Fibroblast of peridontal ligament (primary cell): ENCODE data around the gene MMP2.

Experiments used
- DNase-seq: peaks from one replicate; pipeline ENCODE4 v3.0.0-alpha.2; 2010; ENCODE audit errors: extremely low read depth

MMP2 gene

DNA sequence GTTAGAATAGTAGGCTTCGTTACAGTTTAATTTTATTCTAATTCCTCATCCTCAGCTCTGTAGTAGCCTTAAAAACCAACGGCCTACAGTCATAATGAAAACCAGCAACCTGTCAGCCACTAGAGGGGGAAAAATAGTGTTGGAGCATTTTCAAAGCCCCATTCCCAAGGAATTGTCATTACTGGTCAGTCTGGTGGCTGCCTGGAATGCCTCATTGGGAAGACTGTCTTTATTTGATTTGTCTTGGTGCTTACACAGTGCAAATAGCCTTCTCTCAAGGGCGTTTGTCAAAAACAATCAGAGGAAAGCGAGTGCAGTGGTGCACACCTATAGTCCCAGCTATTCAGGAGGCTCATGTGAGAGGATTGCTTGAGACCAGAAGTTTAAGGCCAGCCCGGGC, 34.6 kb downstream of the MMP2 start:
- no peak for DNase-seq

DNA sequence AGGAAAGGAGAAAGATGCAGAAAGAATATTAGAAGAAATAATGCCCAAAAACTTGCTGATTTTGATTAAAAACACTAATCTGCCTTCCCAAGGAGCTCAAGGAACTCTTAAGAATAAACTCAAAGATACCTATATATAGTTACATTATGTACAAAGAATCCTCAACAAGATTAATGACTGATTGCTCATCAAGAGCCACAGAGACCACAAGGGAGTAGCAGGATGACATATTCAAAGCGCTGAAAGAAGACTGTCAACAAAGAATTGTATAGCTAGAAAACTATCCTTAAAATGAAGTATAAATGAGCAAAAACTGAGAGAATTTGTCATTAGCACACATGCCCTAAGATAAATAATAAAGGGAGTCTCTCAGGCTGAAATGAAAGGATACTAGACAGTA, 36.1 kb downstream of the MMP2 start:
- DNase-seq, result no peak

GRCh38 chr16:55521792-55522191, 42.8 kb downstream of the MMP2 start:
- DNase-seq, result no peak

- peak; percentile 35 for DNase-seq
These were observed 47.4 kb downstream of the MMP2 start for GRCh38 chr16:55526441-55526840.

DNA sequence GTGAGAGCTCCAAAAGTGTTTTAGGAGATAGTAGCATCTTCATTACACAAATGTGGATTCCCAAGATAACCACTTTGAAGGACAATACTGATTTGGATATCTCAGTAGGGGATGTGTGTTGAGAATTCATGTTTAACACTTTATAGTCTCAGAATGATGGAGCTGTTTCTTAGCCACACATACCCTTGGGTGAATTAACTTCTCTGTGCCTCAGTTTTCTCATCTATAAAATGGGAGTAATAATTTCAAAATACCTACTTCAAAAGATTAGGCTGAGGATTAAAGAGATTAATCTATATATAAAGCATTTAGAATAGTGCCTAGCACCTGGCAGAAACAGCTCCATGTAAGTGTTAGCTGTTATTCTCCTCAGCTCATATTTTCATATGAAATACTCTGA, 48.9 kb downstream of the MMP2 start:
- no peak for DNase-seq

GRCh38 chr16:55529018-55529417, 50.0 kb downstream of the MMP2 start:
- no peak for DNase-seq

DNA sequence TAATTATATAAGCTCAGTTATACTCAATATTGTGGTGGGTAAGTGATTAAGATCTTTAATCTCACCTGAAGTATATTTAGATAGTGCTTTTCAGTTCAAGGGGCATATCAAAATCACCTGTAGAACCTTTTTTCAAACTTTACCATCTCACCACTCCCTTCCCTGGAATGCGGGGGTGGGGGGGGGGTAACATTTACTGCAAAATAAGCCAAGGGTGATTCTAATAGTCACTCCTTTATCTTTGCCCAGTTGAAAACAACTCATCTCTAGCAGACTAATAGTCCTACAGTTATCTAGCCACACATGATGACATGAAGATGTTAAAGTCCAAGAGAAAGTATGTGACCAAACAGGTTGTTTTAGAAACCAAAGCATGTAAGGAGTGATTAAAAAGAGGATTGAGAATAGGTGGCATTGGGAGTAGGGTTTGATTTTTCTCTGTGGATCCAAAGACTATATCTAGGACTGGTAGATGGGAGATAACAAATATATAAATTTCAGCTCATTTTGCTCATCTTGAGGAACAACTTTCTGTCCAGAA, 51.4 kb downstream of the MMP2 start:
- no peak for DNase-seq

DNA sequence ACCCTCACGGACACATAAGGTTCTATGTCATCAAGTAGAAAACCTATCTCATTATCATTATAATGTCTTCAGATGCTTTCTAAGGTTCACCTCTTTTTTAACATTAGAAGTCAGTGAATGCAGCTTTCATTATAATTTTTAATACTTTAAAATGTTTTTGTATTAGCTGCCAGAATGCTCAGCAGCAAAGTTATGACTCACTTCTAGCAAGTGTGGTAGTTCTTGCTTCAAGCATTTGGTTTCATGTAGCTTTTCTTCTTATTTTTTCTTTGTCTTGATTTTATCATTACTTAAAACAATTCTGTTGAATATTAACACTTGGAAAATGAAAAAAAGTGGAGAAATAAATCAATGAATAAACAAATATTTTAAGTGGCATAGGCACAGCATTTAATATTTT, 53.2 kb downstream of the MMP2 start:
- no peak for DNase-seq

- peak; percentile 25 for DNase-seq
These were observed 55.8 kb downstream of the MMP2 start for GRCh38 chr16:55534756-55535155.

GRCh38 chr16:55539049-55539448, 60.1 kb downstream of the MMP2 start:
- peak; percentile 48 for DNase-seq

DNA sequence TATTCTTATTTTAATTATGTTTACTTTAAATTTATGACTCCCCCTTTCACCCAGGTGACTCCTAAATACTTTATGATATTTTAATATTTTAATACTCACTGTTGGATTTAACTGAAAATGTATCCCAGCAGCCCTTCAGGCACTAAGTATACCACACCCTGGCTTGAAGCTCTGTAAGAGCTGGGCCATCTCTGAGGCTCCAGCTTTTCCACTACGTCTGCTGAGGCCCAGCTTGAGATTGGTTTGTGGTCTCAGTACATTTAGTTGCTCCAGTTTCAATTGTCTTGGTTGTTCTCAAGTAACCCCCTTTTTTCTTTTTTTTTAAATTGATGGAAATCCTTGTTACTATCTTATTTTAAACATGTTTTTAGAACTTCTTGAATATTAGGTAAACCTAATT, 60.5 kb downstream of the MMP2 start:
- DNase-seq, result no peak

DNA sequence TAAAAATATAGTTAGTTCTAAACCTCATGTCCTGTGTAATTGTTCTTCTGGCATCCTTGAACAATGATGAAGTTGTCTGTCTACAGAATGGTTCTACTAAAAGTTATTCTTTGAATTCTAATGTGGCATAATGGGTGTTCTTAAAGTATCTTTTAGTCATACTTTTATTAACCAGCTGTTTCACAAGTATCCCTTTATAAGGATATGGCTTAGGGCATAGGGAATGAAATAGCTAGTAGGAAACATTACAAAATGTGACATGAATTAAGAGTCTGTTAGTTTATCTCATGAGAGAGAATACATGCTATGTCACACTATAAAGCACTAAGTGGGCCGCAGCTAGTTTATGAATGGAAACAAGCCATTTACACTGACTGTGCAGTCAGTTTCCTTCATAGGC, 61.2 kb downstream of the MMP2 start:
- DNase-seq, result no peak

DNA sequence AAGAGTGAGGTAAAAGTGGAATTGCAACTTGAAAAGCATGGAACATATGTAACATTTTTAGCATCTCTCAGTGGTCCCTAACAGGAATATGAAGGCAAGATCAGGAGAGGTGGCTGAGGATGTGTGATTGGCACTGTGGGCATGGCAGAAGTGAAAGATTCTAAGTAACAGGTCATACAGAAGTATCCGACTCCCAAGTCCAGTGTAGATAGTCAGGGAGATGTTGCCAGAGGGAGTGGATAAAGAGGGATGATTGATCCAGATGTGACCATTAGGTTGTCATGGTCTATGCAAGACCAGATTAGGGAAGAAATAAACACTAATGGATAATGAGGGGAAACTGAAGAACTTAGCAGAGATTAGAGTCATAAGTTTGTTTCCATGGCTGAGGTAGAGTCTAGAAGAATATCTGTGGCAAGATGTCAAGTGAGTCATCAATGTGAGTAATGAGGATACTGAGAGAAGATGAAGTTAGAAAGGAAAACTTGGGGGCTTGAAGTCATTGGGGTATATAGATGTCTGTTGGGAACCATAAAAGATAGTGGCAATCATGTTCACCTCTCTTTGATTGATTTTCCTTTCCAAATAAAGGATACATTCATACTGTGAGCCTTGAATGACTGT, 63.6 kb downstream of the MMP2 start:
- peak; percentile 81 for DNase-seq

DNA sequence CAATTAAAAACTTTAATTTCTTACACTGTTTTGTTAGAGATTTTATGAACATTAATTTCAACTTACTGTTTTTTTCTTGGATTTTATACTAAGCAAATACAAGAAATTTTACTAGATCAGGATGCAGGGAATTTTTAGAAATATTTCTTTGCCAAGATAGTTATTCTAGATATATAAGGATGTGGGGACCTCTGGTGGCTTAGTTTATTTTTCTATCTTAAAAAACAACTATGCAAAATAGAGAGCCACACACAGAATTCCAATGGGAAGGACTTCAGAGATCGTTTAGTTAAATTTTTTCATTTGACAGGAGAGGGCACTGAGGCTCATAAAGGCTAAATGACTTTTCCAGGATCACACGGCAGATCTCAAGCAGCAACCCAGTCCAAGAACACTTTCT, 64.5 kb downstream of the MMP2 start:
- peak; percentile 78 for DNase-seq

- DNase-seq, result peak; percentile 67
These were observed 73.6 kb downstream of the MMP2 start for GRCh38 chr16:55552621-55553020.

GRCh38 chr16:55555436-55555835, 76.4 kb downstream of the MMP2 start:
- no peak for DNase-seq
